GM12878 (cell line): ENCODE results near the gene FANCE. TPM values are rescaled to one million over a fixed set of nuclear protein-coding genes. Genes with fewer than 3 reads are reported as not detected.
A peak's percentile ranks its signal among the peaks of the same experiment; 100 is the strongest.

ENCODE experiments used
- microRNA-seq: library from miRNA; unstranded; fragments of <30 nt; microRNA quantifications from one replicate; pipeline ENCODE4, GENCODE V29; 2018
- polyA plus RNA-seq, 11 experiments: library from polyadenylated mRNA; depleted of rRNA in 4 of 11; unstranded in 6 of 11; stranded (reverse) in 5 of 11; fragments of >200 nt; fragmentation: Nextera tagmentation in 4 of 11; fragmentation: Illumina TruSeq in 1 of 11; extraction: Ambion mirVana in 4 of 11; extraction: Trizol in 1 of 11; gene quantifications; 1 replicate in 1 of 11; 2 replicates in 10 of 11; pipeline versions ENCODE4 v1.2.1 to v1.2.3, GENCODE V29; 2011 to 2016; ENCODE audit warnings: inconsistent platforms in 2 of 11, missing spikeins in 2 of 11, low read depth in 1 of 11
- small RNA-seq: library from RNA; depleted of rRNA; stranded (forward); fragments of <200 nt; gene quantifications from one replicate; pipeline ENCODE3, GENCODE V24; 2014
- total RNA-seq, 4 experiments: library from RNA; depleted of rRNA in 3 of 4; stranded (reverse); fragments of >200 nt in 3 of 4; fragmentation: Illumina TruSeq in 1 of 4; extraction: Trizol in 1 of 4; gene quantifications; 2 replicates each; pipeline versions ENCODE4 v1.2.1 to v1.2.3, GENCODE V29; 2013 to 2021

Gene FANCE
- total and polyA plus RNA-seq, 10 of the 15 experiments (the other 5 are each of a cell fraction or from before 2014, with no cell fraction given), result 3.0 to 13.3 (median 8.1) TPM

Small RNAs within 50 kb of the gene (microRNA-seq; reads per million reads assigned to microRNA genes)
- gene MIR7111, result 1.1 reads per million

Small RNAs within 50 kb of the gene (small RNA-seq; reads per million reads assigned to genes)
- gene MIR7111, result 0.59 reads per million, percentile 14 among the genes with 10 or more reads in this experiment

Other genes with a start within 250 kb of the FANCE start
Only the 7 nearest of the 8 such genes appear.
- 23.1 and 29.5 TPM in 2 replicates for gene ZNF76, start 192.6 kb upstream of the FANCE start, total RNA-seq (2014; rRNA removed)
- 12.4 and 13.5 TPM in 2 replicates for gene ZNF76, start 192.6 kb upstream of the FANCE start, total RNA-seq (2014; rRNA removed; fragmentation: Illumina TruSeq; extraction: Trizol)
- 29.3 and 35.8 TPM in 2 replicates for gene ZNF76, start 192.6 kb upstream of the FANCE start, total RNA-seq (2021)
- 16.1 and 25.9 TPM in 2 replicates for gene ZNF76, start 192.6 kb upstream of the FANCE start, polyA plus RNA-seq (2011; rRNA removed)
- gene ZNF76, start 192.6 kb upstream of the FANCE start, polyA plus RNA-seq (2014; fragmentation: Illumina TruSeq; extraction: Trizol), result 19.9 and 23.5 TPM in 2 replicates
- gene ZNF76, start 192.6 kb upstream of the FANCE start, polyA plus RNA-seq (2014; fragmentation: Nextera tagmentation; extraction: Ambion mirVana), result 1 to 10 TPM; 2.8 to 3.1 TPM
- gene ZNF76, start 192.6 kb upstream of the FANCE start, polyA plus RNA-seq (2014; rRNA removed), result 40.5 and 41.0 TPM in 2 replicates
- gene ZNF76, start 192.6 kb upstream of the FANCE start, polyA plus RNA-seq (2016; fragmentation: Nextera tagmentation; extraction: Ambion mirVana), result 10 to 100 TPM; 23.7 to 25.8 TPM
- 51.1 and 55.3 TPM in 2 replicates for gene DEF6, start 154.5 kb upstream of the FANCE start, total RNA-seq (2014; rRNA removed)
- 26.9 and 29.3 TPM in 2 replicates for gene DEF6, start 154.5 kb upstream of the FANCE start, total RNA-seq (2014; rRNA removed; fragmentation: Illumina TruSeq; extraction: Trizol)
- gene DEF6, start 154.5 kb upstream of the FANCE start, total RNA-seq (2021), result 58.1 and 66.3 TPM in 2 replicates
- 26.1 and 42.3 TPM in 2 replicates for gene DEF6, start 154.5 kb upstream of the FANCE start, polyA plus RNA-seq (2011; rRNA removed)
- 9.3 and 21.6 TPM in 2 replicates for gene DEF6, start 154.5 kb upstream of the FANCE start, polyA plus RNA-seq (2014; fragmentation: Illumina TruSeq; extraction: Trizol)
- 1 to 10 TPM; 3.3 to 5.1 TPM for gene DEF6, start 154.5 kb upstream of the FANCE start, polyA plus RNA-seq (2014; fragmentation: Nextera tagmentation; extraction: Ambion mirVana)
- gene DEF6, start 154.5 kb upstream of the FANCE start, polyA plus RNA-seq (2014; rRNA removed), result 59.8 and 72.1 TPM in 2 replicates
- 10 to 100 TPM; 59.9 to 69.5 TPM for gene DEF6, start 154.5 kb upstream of the FANCE start, polyA plus RNA-seq (2016; fragmentation: Nextera tagmentation; extraction: Ambion mirVana)
- gene PPARD, start 109.8 kb upstream of the FANCE start, total RNA-seq (2014; rRNA removed), result 4.5 and 4.9 TPM in 2 replicates
- 2.8 and 3.2 TPM in 2 replicates for gene PPARD, start 109.8 kb upstream of the FANCE start, total RNA-seq (2014; rRNA removed; fragmentation: Illumina TruSeq; extraction: Trizol)
- 12.2 and 12.3 TPM in 2 replicates for gene PPARD, start 109.8 kb upstream of the FANCE start, total RNA-seq (2021)
- 3.3 and 5.7 TPM in 2 replicates for gene PPARD, start 109.8 kb upstream of the FANCE start, polyA plus RNA-seq (2011; rRNA removed)
- gene PPARD, start 109.8 kb upstream of the FANCE start, polyA plus RNA-seq (2014; fragmentation: Illumina TruSeq; extraction: Trizol), result 3.1 and 7.9 TPM in 2 replicates
- gene PPARD, start 109.8 kb upstream of the FANCE start, polyA plus RNA-seq (2014; fragmentation: Nextera tagmentation; extraction: Ambion mirVana), result under 1 TPM; 0.05 to 0.38 TPM
- 12.6 and 14.5 TPM in 2 replicates for gene PPARD, start 109.8 kb upstream of the FANCE start, polyA plus RNA-seq (2014; rRNA removed)
- 1 to 10 TPM; 7.7 to 8.6 TPM for gene PPARD, start 109.8 kb upstream of the FANCE start, polyA plus RNA-seq (2016; fragmentation: Nextera tagmentation; extraction: Ambion mirVana)
- gene RPL10A, start 16.1 kb downstream of the FANCE start, total RNA-seq (2014; rRNA removed), result 2,974 and 3,149 TPM in 2 replicates
- gene RPL10A, start 16.1 kb downstream of the FANCE start, total RNA-seq (2014; rRNA removed; fragmentation: Illumina TruSeq; extraction: Trizol), result 2,806 and 2,891 TPM in 2 replicates
- 2,346 and 2,441 TPM in 2 replicates for gene RPL10A, start 16.1 kb downstream of the FANCE start, total RNA-seq (2021)
- 3,265 and 3,380 TPM in 2 replicates for gene RPL10A, start 16.1 kb downstream of the FANCE start, polyA plus RNA-seq (2011; rRNA removed)
- gene RPL10A, start 16.1 kb downstream of the FANCE start, polyA plus RNA-seq (2014; fragmentation: Illumina TruSeq; extraction: Trizol), result 2,332 and 3,478 TPM in 2 replicates
- gene RPL10A, start 16.1 kb downstream of the FANCE start, polyA plus RNA-seq (2014; fragmentation: Nextera tagmentation; extraction: Ambion mirVana), result 1,000 to 10,000 TPM; 2,399 to 2,699 TPM
- gene RPL10A, start 16.1 kb downstream of the FANCE start, polyA plus RNA-seq (2014; rRNA removed), result 3,639 and 4,029 TPM in 2 replicates
- 100 to 1,000 TPM; 833 to 850 TPM for gene RPL10A, start 16.1 kb downstream of the FANCE start, polyA plus RNA-seq (2016; fragmentation: Nextera tagmentation; extraction: Ambion mirVana)
- not detected in 2 replicates for gene TEAD3, start 44.7 kb downstream of the FANCE start, total RNA-seq (2014; rRNA removed)
- not detected in 2 replicates for gene TEAD3, start 44.7 kb downstream of the FANCE start, total RNA-seq (2014; rRNA removed; fragmentation: Illumina TruSeq; extraction: Trizol)
- gene TEAD3, start 44.7 kb downstream of the FANCE start, total RNA-seq (2021), result 0.28 TPM in 1 of 2 replicates, not detected in the other
- gene TEAD3, start 44.7 kb downstream of the FANCE start, polyA plus RNA-seq (2011; rRNA removed), result 0.03 TPM in 1 of 2 replicates, not detected in the other
- not detected in 2 replicates for gene TEAD3, start 44.7 kb downstream of the FANCE start, polyA plus RNA-seq (2014; fragmentation: Illumina TruSeq; extraction: Trizol)
- under 1 TPM in 1 of 2 experiments, not detected in 1; 0.02 TPM for gene TEAD3, start 44.7 kb downstream of the FANCE start, polyA plus RNA-seq (2014; fragmentation: Nextera tagmentation; extraction: Ambion mirVana)
- gene TEAD3, start 44.7 kb downstream of the FANCE start, polyA plus RNA-seq (2014; rRNA removed), result 0.04 TPM in 1 of 2 replicates, not detected in the other
- under 1 TPM; 0.18 to 0.24 TPM for gene TEAD3, start 44.7 kb downstream of the FANCE start, polyA plus RNA-seq (2016; fragmentation: Nextera tagmentation; extraction: Ambion mirVana)
- gene TULP1, start 60.6 kb downstream of the FANCE start, total RNA-seq (2014; rRNA removed), result not detected in 2 replicates
- not detected in 2 replicates for gene TULP1, start 60.6 kb downstream of the FANCE start, total RNA-seq (2014; rRNA removed; fragmentation: Illumina TruSeq; extraction: Trizol)
- not detected in 2 replicates for gene TULP1, start 60.6 kb downstream of the FANCE start, total RNA-seq (2021)
- not detected in 2 replicates for gene TULP1, start 60.6 kb downstream of the FANCE start, polyA plus RNA-seq (2011; rRNA removed)
- not detected in 2 replicates for gene TULP1, start 60.6 kb downstream of the FANCE start, polyA plus RNA-seq (2014; fragmentation: Illumina TruSeq; extraction: Trizol)
- gene TULP1, start 60.6 kb downstream of the FANCE start, polyA plus RNA-seq (2014; fragmentation: Nextera tagmentation; extraction: Ambion mirVana), result not detected
- gene TULP1, start 60.6 kb downstream of the FANCE start, polyA plus RNA-seq (2014; rRNA removed), result not detected in 2 replicates
- gene TULP1, start 60.6 kb downstream of the FANCE start, polyA plus RNA-seq (2016; fragmentation: Nextera tagmentation; extraction: Ambion mirVana), result not detected
- gene FKBP5, start 236.6 kb downstream of the FANCE start, total RNA-seq (2014; rRNA removed), result 60.3 and 67.8 TPM in 2 replicates
- gene FKBP5, start 236.6 kb downstream of the FANCE start, total RNA-seq (2014; rRNA removed; fragmentation: Illumina TruSeq; extraction: Trizol), result 44.7 and 46.2 TPM in 2 replicates
- gene FKBP5, start 236.6 kb downstream of the FANCE start, total RNA-seq (2021), result 81.2 and 82.8 TPM in 2 replicates
- gene FKBP5, start 236.6 kb downstream of the FANCE start, polyA plus RNA-seq (2011; rRNA removed), result 64.1 and 65.0 TPM in 2 replicates
- 123 and 153 TPM in 2 replicates for gene FKBP5, start 236.6 kb downstream of the FANCE start, polyA plus RNA-seq (2014; fragmentation: Illumina TruSeq; extraction: Trizol)
- 10 to 100 TPM; 29.0 to 33.5 TPM for gene FKBP5, start 236.6 kb downstream of the FANCE start, polyA plus RNA-seq (2014; fragmentation: Nextera tagmentation; extraction: Ambion mirVana)
- gene FKBP5, start 236.6 kb downstream of the FANCE start, polyA plus RNA-seq (2014; rRNA removed), result 54.7 and 60.5 TPM in 2 replicates
- gene FKBP5, start 236.6 kb downstream of the FANCE start, polyA plus RNA-seq (2016; fragmentation: Nextera tagmentation; extraction: Ambion mirVana), result 100 to 1,000 TPM; 121 to 122 TPM